GM21423 (cell line): Measurements from ENCODE around the gene TMEM44.
"Not testable (repeated sequence)": the region's sequence is repeated elsewhere in the genome, so short reads cannot be mapped to it uniquely, and the experiment has no call there.

Source experiments
- ATAC-seq: cut with Tn5 transposase; IDR thresholded peaks from one replicate; pipeline ENCODE4 v1.9.1; 2021; ENCODE audit warnings: mild to moderate bottlenecking, moderate library complexity; ENCODE audit not compliant: unreplicated experiment

The TMEM44 gene

GRCh38 chr3:194615226-194615625 is 18.0 kb downstream of the TMEM44 start:
- no peak for ATAC-seq

GRCh38 chr3:194612221-194612620 is 21.0 kb downstream of the TMEM44 start:
- ATAC-seq, result no peak

GRCh38 chr3:194610689-194611088 is 22.5 kb downstream of the TMEM44 start:
- no peak for ATAC-seq

GRCh38 chr3:194609601-194610000 is 23.6 kb downstream of the TMEM44 start:
- no peak for ATAC-seq

- no peak for ATAC-seq
Measured at GRCh38 chr3:194608981-194609380, 24.2 kb downstream of the TMEM44 start.

- no peak for ATAC-seq
Measured at GRCh38 chr3:194607592-194608389, 25.4 kb downstream of the TMEM44 start.

- ATAC-seq, result no peak
Measured at GRCh38 chr3:194606941-194607340, 26.3 kb downstream of the TMEM44 start.

- no peak for ATAC-seq
Measured at GRCh38 chr3:194606163-194606562, 27.1 kb downstream of the TMEM44 start.

- ATAC-seq, result not testable (repeated sequence)
Measured at GRCh38 chr3:194605314-194605713, 27.9 kb downstream of the TMEM44 start.

GRCh38 chr3:194604837-194605236 is 28.4 kb downstream of the TMEM44 start:
- no peak for ATAC-seq

GRCh38 chr3:194604126-194604525 is 29.1 kb downstream of the TMEM44 start:
- no peak for ATAC-seq

- ATAC-seq, result no peak
Measured at GRCh38 chr3:194602669-194603171, 30.5 kb downstream of the TMEM44 start.

GRCh38 chr3:194598771-194599557 is 34.3 kb downstream of the TMEM44 start:
- ATAC-seq, result no peak

GRCh38 chr3:194596906-194597305 is 36.3 kb downstream of the TMEM44 start:
- no peak for ATAC-seq

GRCh38 chr3:194592798-194593752 is 40.1 kb downstream of the TMEM44 start:
- no peak for ATAC-seq

- ATAC-seq, result no peak
Measured at GRCh38 chr3:194588741-194589140, 44.5 kb downstream of the TMEM44 start.

GRCh38 chr3:194588236-194588635 is 45.0 kb downstream of the TMEM44 start:
- ATAC-seq, result no peak

- no peak for ATAC-seq
Measured at GRCh38 chr3:194587438-194587931, 45.7 kb downstream of the TMEM44 start.

GRCh38 chr3:194586836-194587235 is 46.4 kb downstream of the TMEM44 start:
- no peak for ATAC-seq

GRCh38 chr3:194585880-194586281 is 47.3 kb downstream of the TMEM44 start:
- ATAC-seq, result no peak

GRCh38 chr3:194584866-194585265 is 48.4 kb downstream of the TMEM44 start:
- no peak for ATAC-seq
